Cardiac fibroblast (primary cell): ENCODE results near the gene ACTG2.
"Not testable (repeated sequence)": the region's sequence is repeated elsewhere in the genome, so short reads cannot be mapped to it uniquely, and the experiment has no call there.

Experiments used
- DNase-seq, 2 donors: peaks; one replicate each; pipeline versions ENCODE4 v3.0.0 to v3.0.0-alpha.2; 2010; ENCODE audit warnings: low read depth in 2 of 2
- H3K4me3 ChIP-seq, 2 donors: replicated peaks in 1 of 2; 1 replicate in 1 of 2; 2 replicates in 1 of 2; pipeline ENCODE4 v1.5.1; 2011; ENCODE audit warnings: low read depth in 2 of 2, low read length in 2 of 2, mild to moderate bottlenecking in 2 of 2, moderate library complexity in 1 of 2
- CTCF ChIP-seq: IDR thresholded peaks from one replicate; pipeline ENCODE4 v1.5.1; 2011; ENCODE audit warnings: low read depth, mild to moderate bottlenecking, low read length, inconsistent platforms

Gene ACTG2

GRCh38 chr2:73859721-73860586, 32.9 kb upstream of the ACTG2 start:
- DNase-seq = peak; percentile 60 to 87
- no peak overlapping the region for H3K4me3 ChIP-seq
- no peak for TF ChIP-seq CTCF

- no peak overlapping the region for H3K4me3 ChIP-seq
- no peak for DNase-seq
- TF ChIP-seq CTCF = no peak
These were observed 29.8 kb upstream of the ACTG2 start for GRCh38 chr2:73862987-73863386.

GRCh38 chr2:73868204-73868978, 24.4 kb upstream of the ACTG2 start:
- DNase-seq = no peak
- no peak overlapping the region for H3K4me3 ChIP-seq
- TF ChIP-seq CTCF = no peak

GRCh38 chr2:73870084-73870483, 22.7 kb upstream of the ACTG2 start:
- H3K4me3 ChIP-seq = no peak overlapping the region
- peak; percentile 94 to 95 for DNase-seq
- TF ChIP-seq CTCF = no peak

- TF ChIP-seq CTCF = no peak
- no peak overlapping the region for H3K4me3 ChIP-seq
- DNase-seq = no peak
These were observed 15.6 kb upstream of the ACTG2 start for GRCh38 chr2:73877071-73877802.

- not testable (repeated sequence) for DNase-seq, H3K4me3 ChIP-seq
These were observed 14.8 kb upstream of the ACTG2 start for GRCh38 chr2:73877984-73878383.

- no peak overlapping the region for H3K4me3 ChIP-seq
- no peak for DNase-seq
- no peak for TF ChIP-seq CTCF
These were observed 7.4 kb upstream of the ACTG2 start for GRCh38 chr2:73885406-73885805.
